GM21390 (cell line): Measurements from ENCODE around the gene ROBO2.

Source experiments
- ATAC-seq: cut with Tn5 transposase; IDR thresholded peaks from one replicate; pipeline ENCODE4 v1.9.1; 2021; ENCODE audit not compliant: unreplicated experiment

The ROBO2 gene

DNA sequence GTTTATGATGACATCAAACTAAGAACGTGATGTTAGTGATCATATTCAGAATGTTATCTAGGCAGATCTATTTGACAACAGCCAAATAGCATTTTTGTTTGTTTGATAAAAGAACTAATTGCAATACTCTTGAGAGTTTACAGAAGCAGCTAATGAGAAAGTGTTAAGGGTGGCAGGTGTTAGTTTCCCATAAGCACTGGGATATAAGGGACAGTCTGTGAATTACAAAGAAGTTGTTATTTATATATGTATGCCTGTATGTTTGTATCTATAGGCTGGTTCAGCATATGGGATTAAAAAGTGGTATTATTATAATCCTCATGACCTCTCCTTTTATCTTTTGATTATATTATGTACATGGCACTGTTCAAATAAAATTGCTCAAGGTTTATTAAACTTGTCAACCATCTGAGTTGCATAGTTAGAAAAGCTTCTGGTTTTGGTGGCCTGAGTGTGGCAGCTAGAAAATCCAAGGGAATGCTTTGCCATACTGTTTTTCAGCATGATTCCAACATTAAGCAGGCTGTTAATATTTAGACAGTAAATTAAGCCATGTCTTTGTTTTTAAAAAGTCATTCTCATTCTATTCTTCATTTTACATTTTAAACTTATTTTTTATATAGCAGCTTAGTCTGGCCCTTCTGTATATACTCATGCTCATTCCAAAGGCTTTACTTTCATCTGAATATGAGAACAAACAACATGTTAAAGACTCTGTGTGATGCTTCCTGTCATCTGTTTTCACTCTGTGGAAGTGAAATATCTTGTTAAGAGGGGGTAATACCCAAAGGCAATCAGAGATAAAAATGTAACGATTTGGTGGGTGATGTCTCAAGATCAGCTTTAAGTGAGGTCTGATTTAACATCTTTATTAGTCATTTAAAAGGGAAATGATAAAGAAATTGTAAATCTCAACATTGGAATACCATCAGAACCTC is 13.1 kb downstream of the ROBO2 start:
- ATAC-seq = no peak

DNA sequence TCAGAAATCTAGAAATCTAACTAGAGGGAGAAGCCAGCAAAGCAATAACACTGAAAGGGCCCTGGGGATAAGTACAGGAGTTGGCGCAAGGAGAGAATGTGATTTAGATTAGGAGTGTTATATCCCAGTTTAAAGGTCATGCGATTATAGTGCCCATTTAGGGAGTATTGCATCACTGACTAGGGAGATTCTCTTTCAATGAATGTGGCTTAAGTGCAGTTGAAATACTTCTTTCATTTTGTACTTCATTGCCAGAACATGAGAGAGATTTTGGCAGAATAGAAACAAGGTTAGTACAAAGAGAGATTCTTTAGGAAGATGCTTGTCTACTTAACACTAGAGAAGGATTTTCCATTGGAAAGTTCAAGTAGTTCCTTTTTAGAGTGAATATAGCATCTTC is 13.9 kb downstream of the ROBO2 start:
- no peak for ATAC-seq

DNA sequence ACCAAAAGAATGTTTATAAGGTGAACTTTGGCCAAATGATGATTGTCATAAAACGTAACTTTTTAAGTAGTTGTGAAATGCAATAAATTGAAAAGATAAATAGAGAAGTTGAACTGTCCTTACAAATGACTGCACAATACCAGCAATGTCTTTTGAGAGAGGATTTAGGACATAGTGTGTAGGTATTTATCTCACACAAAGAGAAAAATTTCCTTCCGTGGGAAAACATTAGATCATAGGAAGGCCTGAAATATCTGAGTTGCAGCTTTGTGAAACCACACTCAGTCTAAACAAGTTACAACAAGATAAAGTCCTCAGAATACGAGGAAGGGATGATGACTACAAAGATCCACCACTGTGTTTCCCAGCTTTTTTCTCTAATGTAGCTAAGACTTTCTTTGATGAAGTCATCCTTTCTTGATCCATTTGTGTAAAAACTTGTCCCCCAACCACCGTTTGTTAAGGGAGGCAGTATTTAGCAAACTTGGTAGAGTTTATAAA is 16.0 kb downstream of the ROBO2 start:
- no peak for ATAC-seq

DNA sequence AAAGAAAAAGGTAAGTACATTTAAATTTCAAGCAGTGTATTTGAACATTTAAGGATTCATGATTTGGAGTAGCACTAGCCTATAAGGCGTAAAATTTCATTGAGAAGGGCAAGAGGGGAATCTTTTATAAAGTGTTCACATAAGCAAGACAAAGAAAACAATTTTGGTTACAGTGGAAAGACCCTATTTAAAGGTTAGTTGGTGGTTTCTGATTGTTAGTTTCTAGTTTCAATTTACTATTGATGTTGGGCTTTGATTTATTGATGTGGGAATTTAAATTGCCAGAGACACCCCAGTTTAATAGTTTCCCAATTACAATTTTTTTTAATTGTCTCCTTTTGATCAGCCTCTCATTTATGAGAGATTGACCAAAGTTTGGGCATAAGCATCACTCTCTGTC is 19.5 kb downstream of the ROBO2 start:
- no peak for ATAC-seq

DNA sequence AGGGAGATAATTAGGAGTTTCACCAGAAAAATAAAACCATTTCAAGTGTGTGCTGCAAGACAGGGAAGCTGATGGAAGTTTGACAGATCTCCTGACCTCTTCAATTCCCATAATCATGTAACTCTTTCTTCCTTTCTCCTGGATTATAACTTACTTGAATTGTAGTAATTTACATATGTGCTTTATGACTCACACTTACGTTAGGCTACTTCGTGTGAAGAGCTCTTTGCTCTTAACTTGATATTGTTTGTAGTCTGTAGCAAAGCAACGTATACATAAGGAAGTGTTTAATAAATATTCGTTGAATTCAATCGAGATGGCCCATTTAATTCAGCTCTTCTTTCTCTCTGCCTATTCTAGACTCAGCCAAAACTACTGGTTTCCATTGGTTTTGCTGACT is 23.5 kb downstream of the ROBO2 start:
- no peak for ATAC-seq

DNA sequence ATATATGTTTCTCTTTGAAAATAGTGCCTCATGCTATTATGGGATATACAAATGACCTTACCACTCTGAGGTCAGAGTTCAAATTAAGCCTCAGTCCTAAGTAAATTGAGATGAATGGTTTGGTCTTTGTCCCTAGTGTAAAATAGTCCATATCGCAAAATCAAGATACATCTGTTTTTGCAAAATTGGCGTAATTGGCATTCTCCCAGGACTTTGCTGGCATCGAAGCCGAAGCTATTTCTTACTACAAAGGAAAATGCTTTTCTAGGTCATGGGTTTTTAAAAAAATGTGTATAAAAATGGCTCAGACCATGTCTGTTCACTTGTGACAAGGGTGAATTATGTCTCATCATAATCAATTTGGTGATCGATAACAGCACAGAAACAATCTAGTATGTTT is 25.9 kb downstream of the ROBO2 start:
- ATAC-seq = no peak

DNA sequence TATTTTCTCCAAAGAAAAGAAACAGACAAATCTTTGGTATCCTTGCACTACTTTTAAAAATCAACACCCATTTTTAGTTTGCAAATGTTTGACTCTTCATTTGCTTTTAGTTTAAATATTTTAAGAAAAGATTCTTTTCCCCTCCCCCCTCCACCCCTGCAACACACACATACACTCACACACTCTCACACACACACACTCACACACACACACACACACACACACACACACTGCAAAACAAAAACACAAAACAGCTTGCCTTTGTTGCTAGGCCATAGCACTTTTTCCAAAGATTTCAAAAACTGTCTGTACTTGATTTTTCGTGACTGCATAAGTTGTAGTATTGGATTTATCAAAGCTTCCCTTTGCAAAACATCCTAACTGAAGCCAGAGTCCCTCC is 26.9 kb downstream of the ROBO2 start:
- no peak for ATAC-seq

DNA sequence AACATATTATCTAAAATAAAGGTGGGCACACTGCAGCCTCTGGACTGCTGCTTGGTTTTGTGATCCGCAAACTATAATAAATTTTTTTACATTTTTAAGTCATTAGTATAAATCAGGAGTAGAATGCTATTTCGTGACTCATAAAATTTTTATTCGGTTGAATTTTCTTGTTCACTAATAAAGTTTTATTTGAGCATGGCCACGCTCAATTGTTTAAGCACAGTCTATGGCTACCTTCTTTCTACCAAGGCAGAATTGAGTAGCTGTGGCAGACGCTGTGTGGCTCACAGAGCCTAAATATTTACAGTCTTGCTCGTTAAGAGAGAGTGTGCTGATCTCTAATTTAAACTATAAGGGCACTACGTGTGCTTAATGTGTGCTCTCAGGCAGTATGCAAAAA is 28.9 kb downstream of the ROBO2 start:
- no peak for ATAC-seq

DNA sequence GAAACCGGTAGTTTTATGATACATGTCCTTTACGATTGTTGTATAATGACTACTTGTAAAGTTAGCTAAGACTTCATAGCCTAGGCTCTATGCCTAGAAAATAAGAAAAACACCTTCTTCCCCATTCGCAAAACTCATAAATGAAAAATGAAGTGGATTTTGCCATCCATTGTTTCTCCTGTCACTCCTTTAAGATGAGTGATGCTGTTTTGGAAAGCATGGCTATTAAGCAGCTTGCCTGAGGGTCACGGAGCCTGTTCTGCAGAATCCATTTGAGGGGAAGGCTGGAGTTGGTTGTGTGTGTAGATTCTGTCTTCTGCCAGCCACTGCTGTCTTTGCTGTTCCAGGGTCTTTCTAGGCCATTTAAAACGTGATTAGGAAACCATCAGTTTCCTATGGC is 31.5 kb downstream of the ROBO2 start:
- no peak for ATAC-seq

DNA sequence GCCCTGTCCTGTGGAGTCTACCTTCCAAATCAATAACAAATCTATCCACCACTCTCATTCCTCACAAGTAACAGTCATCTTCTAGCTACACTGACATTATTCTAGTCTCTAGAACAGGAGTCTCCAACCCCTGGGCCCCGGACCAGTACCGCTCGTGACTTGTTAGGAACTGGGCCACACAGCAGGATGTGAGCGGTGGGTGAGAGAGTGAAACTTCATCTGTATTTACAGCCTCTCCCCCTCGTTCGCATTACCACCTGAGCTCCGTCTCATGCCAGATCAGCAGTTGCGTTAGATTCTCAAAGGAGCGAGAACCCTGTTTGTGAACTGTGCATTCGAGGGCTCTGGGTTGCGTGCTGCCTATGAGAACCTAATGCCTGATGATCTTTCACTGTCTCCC is 31.9 kb downstream of the ROBO2 start:
- no peak for ATAC-seq

DNA sequence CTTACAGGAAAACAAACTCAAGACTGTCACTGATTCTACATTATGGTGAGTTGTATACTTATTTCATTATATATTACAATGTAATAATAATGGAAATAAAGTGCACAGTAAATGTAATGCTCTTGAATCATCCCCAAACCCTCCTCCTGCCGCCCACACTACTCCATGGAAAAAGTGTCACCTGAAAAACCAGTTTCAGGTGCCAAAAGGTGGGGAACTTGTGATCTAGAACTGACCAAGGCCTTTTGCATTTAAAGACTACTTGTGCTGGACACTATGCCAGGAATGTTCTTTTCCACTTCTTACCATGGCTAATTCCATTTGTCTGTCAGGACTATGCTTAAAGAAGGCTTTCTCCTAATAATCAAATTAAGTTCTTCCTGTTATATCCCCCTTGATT is 32.3 kb downstream of the ROBO2 start:
- ATAC-seq = no peak

DNA sequence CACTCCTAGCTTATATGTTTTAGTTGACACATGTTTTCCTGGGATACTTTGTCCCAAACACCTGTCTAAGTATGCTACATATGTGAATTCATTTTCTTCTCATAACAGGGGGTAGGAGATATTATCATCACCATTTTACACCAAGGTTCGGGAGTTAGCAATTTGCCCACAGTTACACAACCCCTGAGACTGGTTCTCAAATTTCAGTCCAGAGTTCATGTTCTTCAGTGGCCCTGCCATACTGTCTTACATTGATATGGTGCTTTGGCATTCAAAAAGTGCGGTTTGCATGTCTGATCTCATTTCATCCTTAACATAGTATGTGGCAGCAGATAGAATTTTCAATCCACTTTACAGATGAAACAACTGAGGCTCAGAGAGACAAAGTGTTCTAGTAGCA is 38.4 kb downstream of the ROBO2 start:
- no peak for ATAC-seq

DNA sequence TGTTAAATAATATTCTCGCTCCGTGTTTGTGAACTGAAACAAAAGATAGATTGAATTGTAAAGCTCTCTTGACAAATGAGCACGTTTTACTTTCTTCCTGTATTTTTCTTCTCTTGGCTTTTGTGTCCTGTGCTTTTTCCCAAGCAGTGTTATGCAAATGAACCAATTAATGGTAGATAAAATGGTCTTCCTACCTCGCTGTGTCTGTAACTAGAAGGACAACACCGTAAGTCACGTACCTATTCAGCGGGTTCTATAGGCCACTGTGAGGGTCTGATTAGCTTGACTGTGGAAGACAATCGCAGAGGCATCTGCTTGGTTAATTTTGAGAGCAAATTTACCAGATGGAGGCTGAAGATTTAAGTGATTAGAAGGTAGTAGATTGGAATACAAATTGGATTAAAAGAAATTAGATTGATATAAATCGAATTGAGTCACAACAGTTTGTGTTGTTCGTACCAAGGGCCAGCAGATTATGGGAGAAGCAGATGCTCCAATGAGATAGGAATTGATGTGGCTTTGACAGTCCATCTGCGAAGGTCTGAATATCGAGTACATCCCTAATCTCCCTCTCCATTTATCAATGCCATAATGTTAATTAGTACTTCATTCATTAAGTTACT is 40.2 kb downstream of the ROBO2 start:
- ATAC-seq = no peak

DNA sequence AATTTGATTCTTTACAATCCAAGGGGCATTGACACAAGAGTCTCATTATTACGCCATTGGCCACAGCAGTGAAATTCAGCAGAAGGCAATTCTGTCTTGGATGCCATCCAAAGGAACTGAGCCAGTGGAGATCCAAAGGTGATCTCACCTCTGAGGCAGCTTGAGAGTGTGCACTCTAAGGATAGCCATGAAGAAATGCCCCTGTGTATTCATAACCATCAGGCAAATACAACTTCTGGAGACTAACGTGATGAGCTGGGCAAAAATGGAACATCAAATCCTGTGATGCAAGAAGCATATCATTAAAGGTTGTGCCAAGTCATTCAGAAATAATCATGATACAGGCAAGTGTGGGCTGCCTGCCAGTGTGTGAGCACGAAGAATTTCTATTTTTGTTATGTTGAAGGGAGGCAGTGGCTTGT is 41.4 kb downstream of the ROBO2 start:
- ATAC-seq = no peak

DNA sequence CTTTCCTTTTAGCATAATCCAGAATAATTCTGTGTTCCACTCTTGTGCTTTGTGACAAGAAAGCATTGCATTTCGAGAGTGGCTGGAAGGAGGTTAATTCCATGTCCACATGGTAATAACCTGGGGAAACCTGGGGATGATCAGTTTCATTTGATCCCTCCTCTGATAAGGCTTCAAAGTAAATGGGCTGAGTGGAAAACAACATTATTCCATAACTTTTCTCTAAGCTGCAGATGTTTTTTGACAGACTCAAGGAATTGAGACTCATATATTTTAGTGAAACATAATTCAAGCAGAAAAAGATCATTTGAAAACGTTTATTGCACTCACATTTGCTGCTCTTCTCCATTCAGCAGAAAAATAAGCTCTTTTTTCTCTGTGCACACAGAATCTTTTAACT is 44.6 kb downstream of the ROBO2 start:
- no peak for ATAC-seq

DNA sequence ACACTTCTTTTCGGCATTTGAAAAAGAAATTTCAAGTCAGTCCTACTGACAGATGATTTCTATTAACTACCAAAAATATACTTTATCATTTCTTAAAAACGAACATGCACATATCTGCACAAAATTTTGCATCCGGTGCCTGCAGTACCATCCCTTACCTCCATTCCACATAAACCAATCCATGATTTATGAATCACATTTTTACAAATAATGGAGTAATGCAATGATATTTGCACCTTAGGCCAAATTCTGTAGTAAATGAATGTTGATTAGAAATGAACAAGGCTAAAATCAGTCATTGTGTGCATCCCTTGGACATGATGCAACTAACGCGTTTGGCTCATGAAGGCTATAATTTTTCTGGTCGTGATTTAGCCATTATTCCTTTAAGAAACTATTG is 46.5 kb downstream of the ROBO2 start:
- no peak for ATAC-seq

DNA sequence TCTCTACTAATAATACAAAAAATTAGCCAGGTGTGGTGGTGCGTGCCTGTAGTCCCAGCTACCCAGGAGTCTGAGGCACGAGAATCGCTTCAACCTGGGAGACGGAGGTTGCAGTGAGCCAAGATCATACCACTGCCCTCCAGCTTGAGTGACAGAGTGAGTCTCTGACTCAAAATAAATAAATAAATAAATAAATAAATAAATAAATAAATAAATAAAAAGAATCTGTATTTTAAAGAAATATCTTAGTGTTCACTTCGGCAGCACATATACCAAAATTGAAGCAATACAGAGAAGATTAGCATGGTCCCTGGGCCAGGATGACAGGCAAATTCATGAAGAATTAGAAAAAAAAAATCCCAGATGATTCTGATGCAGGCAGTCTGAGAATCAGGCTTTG is 51.9 kb downstream of the ROBO2 start:
- ATAC-seq = no peak

DNA sequence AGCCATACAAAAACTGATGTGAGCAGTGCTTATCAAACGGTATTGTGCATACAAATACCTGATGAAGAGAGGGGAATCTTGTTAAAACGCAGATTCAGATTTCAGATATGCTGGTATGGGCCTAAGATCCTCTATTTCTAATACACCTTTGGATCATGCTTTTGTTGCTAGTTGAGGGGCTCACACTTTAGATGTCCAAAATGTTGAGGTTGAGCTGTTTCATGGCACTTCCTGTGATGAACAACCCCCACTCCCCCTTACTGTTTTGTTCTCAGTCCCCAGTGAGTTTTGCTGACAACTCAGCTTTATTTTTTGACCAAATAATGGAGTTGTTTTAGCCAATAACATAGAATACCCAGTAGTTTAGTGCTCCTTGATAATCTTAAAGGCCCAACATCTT is 53.2 kb downstream of the ROBO2 start:
- ATAC-seq = no peak

DNA sequence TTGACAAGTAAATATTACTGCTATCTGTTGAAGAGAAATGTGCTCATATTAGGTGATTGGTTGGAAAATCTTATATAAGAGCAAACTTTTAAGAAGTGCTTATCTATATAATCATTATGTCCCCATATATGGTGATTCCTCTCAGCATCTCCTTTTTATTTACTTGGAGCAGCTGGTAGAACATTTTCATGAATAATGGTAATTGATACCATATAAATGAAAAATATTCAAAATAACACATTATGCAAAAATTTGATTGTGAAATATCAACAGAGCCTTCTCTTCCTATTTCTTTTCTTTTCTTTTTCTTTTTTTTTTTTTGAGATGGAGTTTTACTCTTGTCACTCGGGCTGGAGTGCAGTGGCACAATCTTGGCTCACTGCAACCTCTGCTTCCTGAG is 56.2 kb downstream of the ROBO2 start:
- ATAC-seq = no peak

DNA sequence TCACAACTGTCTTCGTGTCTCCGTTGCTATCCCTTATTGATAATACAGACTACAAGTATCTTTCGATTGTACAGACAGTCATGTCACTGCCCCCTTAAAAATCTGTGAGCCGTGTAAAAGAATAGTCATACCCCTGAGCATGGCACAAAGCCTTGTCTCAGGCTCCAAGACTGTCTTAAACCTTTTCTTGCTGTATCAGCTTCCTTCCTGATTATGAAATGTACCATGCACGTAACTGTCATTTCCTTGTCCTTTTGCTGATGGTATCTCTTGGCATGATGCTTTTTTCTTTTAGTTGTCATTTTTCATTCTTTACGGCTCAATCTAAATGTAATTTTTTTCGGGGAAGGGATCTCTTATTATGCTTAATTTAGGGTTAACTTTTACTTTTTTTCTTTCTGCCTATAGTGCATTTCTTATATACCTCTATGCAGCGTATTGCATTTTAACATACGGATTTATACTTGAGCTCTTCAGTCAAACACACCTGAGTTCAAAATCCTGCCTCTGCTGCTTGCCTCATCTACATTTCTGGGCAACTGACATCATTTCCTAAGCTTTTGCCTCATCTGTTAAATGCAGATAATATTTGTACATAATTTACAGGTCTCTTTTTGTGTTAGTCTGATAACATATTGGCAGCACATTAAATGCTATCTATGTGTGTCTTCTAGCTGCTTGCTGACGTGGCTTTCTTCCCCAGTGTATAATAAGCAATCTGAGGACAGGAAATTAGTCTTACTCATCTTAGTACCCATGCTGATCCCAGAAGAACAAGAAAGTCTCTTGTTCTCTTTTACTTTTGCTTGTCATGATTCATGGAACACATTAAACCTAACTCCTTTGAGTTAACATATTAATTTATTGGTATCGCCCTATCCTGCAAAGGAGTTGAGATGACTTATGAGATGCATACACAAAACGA is 57.3 kb downstream of the ROBO2 start:
- no peak for ATAC-seq
